ENCODE data around the gene KAT2A.

GRCh38 chr17:42094375-42095069 lies 26.6 kb downstream of the KAT2A start:
- no peak for TF ChIP-seq POLR2AphosphoS5 (IDR thresholded peaks at IDR 0.05; ENCODE audit: low read depth, low read length)
- no peak for TF ChIP-seq POLR2A (IDR thresholded peaks at IDR 0.05; ENCODE audit: low read depth, low read length)
- TF ChIP-seq TAF1 (IDR thresholded peaks at IDR 0.05; ENCODE audit: low read depth, low read length): no peak
- no peak for TF ChIP-seq POU2F2 (IDR thresholded peaks at IDR 0.05; ENCODE audit: low read depth, low read length)
